ENCODE results near the gene PIK3CD. TPM values are rescaled to one million over a fixed set of nuclear protein-coding genes. Genes with fewer than 3 reads are reported as not detected.

The PIK3CD gene
- total and polyA plus RNA-seq, 2 experiments from 2014 or later: 6.6 to 32.1 TPM

- no peaks in the 10 kb centered on the region for H3K9me3 Mint-ChIP-seq
- peaks cover 4% of the 10 kb centered on the region; the same call in 2 of the 3 replicates for H3K4me1 Mint-ChIP-seq
- H3K36me3 Mint-ChIP-seq (ENCODE audit: low read depth): no peaks in the 10 kb centered on the region
- Histone ChIP-seq H3K36me3 (ENCODE audit: insufficient read depth) (no peaks in the 10 kb centered on the region), H3K4me1 (ENCODE audit: insufficient read depth) (no peaks in the 10 kb centered on the region), H4K20me1 (replicated peaks; ENCODE audit: insufficient read depth) (no peaks in the 10 kb centered on the region), H3K4me2 (no peak overlapping the region), H3K27ac (ENCODE audit: low read depth) (no peak overlapping the region), H3K79me2 (replicated peaks; ENCODE audit: insufficient read depth) (no peaks in the 10 kb centered on the region), H2AFZ (no peak overlapping the region), H3K27me3 (ENCODE audit: insufficient read depth) (no peaks in the 10 kb centered on the region), H3F3A (replicated peaks; ENCODE audit: low read depth) (no peaks in the 10 kb centered on the region), H3K9me2 (ENCODE audit: insufficient read depth) (no peaks in the 10 kb centered on the region), H3K4me3 (no peak overlapping the region)
- TF ChIP-seq EZH2phosphoT487 (IDR thresholded peaks at IDR 0.05; ENCODE audit: unreplicated experiment) (no peak), JUNB (IDR thresholded peaks at IDR 0.05; ENCODE audit: unreplicated experiment) (no peak), ZNF114 (CRISPR knock-in tag; IDR thresholded peaks at IDR 0.05) (no peak), POLR2AphosphoS5 (IDR thresholded peaks at IDR 0.05; ENCODE audit: low read depth) (no peak), ETS1 (IDR thresholded peaks at IDR 0.05) (no peak), NANOG (IDR thresholded peaks at IDR 0.05; ENCODE audit: borderline replicate concordance) (no peak), CREB1 (CRISPR knock-in tag; IDR thresholded peaks at IDR 0.05; ENCODE audit: low read depth) (no peak), ZNF462 (CRISPR knock-in tag; IDR thresholded peaks at IDR 0.05) (no peak), CTCF (conservative IDR thresholded peaks at IDR 0.05; ENCODE audit: low read depth in 2 of 2) (no peak), STAT1 (IDR thresholded peaks at IDR 0.05; ENCODE audit: unreplicated experiment) (no peak), ZNF331 (CRISPR knock-in tag; IDR thresholded peaks at IDR 0.05; ENCODE audit: low read depth) (no peak), REST (IDR thresholded peaks at IDR 0.05; ENCODE audit: unreplicated experiment) (no peak), EZH2 (IDR thresholded peaks at IDR 0.05; ENCODE audit: low read depth, unreplicated experiment) (no peak)
- H3K27me3 Mint-ChIP-seq (ENCODE audit: insufficient read depth, low read depth, poor library complexity): peaks cover 10% of the 10 kb centered on the region
- no peak for DNase-seq (ENCODE audit: low spot score)
- no peak overlapping the region for H3K4me3 Mint-ChIP-seq
- no peak for ATAC-seq
- H3K27ac Mint-ChIP-seq: no peak overlapping the region
Measured at GRCh38 chr1:9618909-9619679, 32.4 kb upstream of the PIK3CD start.
